ENCODE data around the gene HK1. TPM values are rescaled to one million over a fixed set of nuclear protein-coding genes. Genes with fewer than 3 reads are reported as not detected.
"Not testable (repeated sequence)": the region's sequence is repeated elsewhere in the genome, so short reads cannot be mapped to it uniquely, and the experiment has no call there.

Gene HK1
- total and polyA plus RNA-seq, 2 of the 4 experiments (the other 2 are of a cell fraction), result 53.7 to 90.5 TPM

- TF ChIP-seq POLR2A (IDR thresholded peaks at IDR 0.05; ENCODE audit: low read depth, low read length) (no peak), RFX5 (IDR thresholded peaks at IDR 0.05; ENCODE audit: low read depth, low read length) (no peak), BHLHE40 (IDR thresholded peaks at IDR 0.05; ENCODE audit: low read depth, low read length) (no peak), MAZ (IDR thresholded peaks at IDR 0.05; ENCODE audit: borderline replicate concordance, low read depth, low read length) (no peak), RAD21 (IDR thresholded peaks at IDR 0.05; ENCODE audit: low read length) (no peak), MXI1 (IDR thresholded peaks at IDR 0.05; ENCODE audit: borderline replicate concordance, low read depth, low read length) (no peak)
These were observed 50.1 kb downstream of the HK1 start (continued) for GRCh38 chr10:69328380-69328735.

GRCh38 chr10:69328888-69329287, 50.6 kb downstream of the HK1 start:
- H3K9ac ChIP-seq (ENCODE audit: low read depth, low read length); H4K8ac ChIP-seq (ENCODE audit: low read depth in 2 of 2, low read length in 2 of 2); H2BK20ac ChIP-seq (ENCODE audit: low read depth, low read length); H2BK120ac ChIP-seq (ENCODE audit: low read depth, low read length); BruUV-seq (replicated peaks); H3K36me3 ChIP-seq (ENCODE audit: control insufficient read depth, insufficient read depth, low read length); H3K9me3 ChIP-seq (ENCODE audit: control insufficient read depth, insufficient read depth, low read length); H3K4me3 ChIP-seq (ENCODE audit: insufficient read depth, low read depth, low read length); H3K4me2 ChIP-seq (ENCODE audit: low read depth, low read length); H2BK5ac ChIP-seq (ENCODE audit: low read depth, low read length, poor library complexity, severe bottlenecking); H3K4ac ChIP-seq (ENCODE audit: low read depth, low read length); H2AFZ ChIP-seq (replicated peaks; ENCODE audit: low read length, poor library complexity); H2AK5ac ChIP-seq (ENCODE audit: low read depth, low read length); in situ Hi-C loops (cut with MboI; ENCODE audit: low sequenced_read_pairs); H4K5ac ChIP-seq (ENCODE audit: low read depth, low read length); dilution Hi-C loops (cut with HindIII; ENCODE audit: low sequenced_read_pairs, unreplicated experiment); H4K91ac ChIP-seq (ENCODE audit: insufficient read depth, low read depth, low read length); DNase-seq; H3K27me3 ChIP-seq (ENCODE audit: control insufficient read depth, insufficient read depth, low read length); intact Hi-C loops (cut with micrococcal nuclease); H3K23ac ChIP-seq (ENCODE audit: low read depth, low read length); H2BK15ac ChIP-seq (ENCODE audit: low read depth, low read length); H3K56ac ChIP-seq (ENCODE audit: extremely low read depth, insufficient read depth, low read length); POLR2A ChIA-PET (ENCODE audit: unreplicated experiment); ATAC-seq (ENCODE audit: low read depth); H3K14ac ChIP-seq (replicated peaks; ENCODE audit: low read depth, low read length); H3K18ac ChIP-seq (ENCODE audit: low read depth, low read length); CTCF ChIA-PET; H3K27ac ChIP-seq (ENCODE audit: insufficient read depth, low read length); H2AK9ac ChIP-seq (replicated peaks; ENCODE audit: low read depth, low read length, poor library complexity): not testable (repeated sequence)
- Histone ChIP-seq H3K79me1 (ENCODE audit: low read depth in 1 of 2, low read length in 2 of 2) (peaks cover 32 to 78% of the 10 kb centered on the region in 2 experiments), H3K4me1 (ENCODE audit: control insufficient read depth, insufficient read depth, low read length) (peaks cover 13% of the 10 kb centered on the region), H4K20me1 (ENCODE audit: insufficient read depth, low read length) (peaks cover 61% of the 10 kb centered on the region), H3K9me1 (ENCODE audit: insufficient read depth, low read length) (peaks cover 40% of the 10 kb centered on the region)
- WGBS, 2 experiments (ENCODE audit: extremely low coverage in 2 of 2, insufficient read length in 1 of 2), result no CpG with 5 or more reads among the region's 2 CpGs
